ENCODE measurements around the gene SYNGR2. TPM values are rescaled to one million over a fixed set of nuclear protein-coding genes. Genes with fewer than 3 reads are reported as not detected.

SYNGR2 gene
- total RNA-seq, 1 donor from 2014 or later, result 636 TPM

- TF ChIP-seq, protein P1, sequence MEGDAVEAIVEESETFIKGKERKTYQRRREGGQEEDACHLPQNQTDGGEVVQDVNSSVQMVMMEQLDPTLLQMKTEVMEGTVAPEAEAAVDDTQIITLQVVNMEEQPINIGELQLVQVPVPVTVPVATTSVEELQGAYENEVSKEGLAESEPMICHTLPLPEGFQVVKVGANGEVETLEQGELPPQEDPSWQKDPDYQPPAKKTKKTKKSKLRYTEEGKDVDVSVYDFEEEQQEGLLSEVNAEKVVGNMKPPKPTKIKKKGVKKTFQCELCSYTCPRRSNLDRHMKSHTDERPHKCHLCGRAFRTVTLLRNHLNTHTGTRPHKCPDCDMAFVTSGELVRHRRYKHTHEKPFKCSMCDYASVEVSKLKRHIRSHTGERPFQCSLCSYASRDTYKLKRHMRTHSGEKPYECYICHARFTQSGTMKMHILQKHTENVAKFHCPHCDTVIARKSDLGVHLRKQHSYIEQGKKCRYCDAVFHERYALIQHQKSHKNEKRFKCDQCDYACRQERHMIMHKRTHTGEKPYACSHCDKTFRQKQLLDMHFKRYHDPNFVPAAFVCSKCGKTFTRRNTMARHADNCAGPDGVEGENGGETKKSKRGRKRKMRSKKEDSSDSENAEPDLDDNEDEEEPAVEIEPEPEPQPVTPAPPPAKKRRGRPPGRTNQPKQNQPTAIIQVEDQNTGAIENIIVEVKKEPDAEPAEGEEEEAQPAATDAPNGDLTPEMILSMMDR (IDR thresholded peaks at IDR 0.05), result no peak
- no peak overlapping the region for H3K4me3 Mint-ChIP-seq
- DNase-seq (no peak), ATAC-seq (ENCODE audit: low read depth) (no peak)
- ChIA-PET CTCF (no interaction called here), POLR2A (interaction anchor here (0.7 to 1.2 kb wide), 2 partner anchors 16 to 39 kb away, joined by 3 to 6 read pairs; partner anchors contain the start of gene TK1)
- no peaks in the 10 kb centered on the region for H3K9me3 Mint-ChIP-seq
- intact Hi-C loops (cut with micrococcal nuclease), result no loop called here
- no peaks in the 10 kb centered on the region for H3K27me3 Mint-ChIP-seq
- H3K36me3 Mint-ChIP-seq (ENCODE audit: low read depth), result peaks cover 7% of the 10 kb centered on the region
- no peak overlapping the region for H3K27ac Mint-ChIP-seq
- H3K4me1 Mint-ChIP-seq, result peaks cover 8% of the 10 kb centered on the region
Measured at GRCh38 chr17:78202666-78203065, 34.3 kb downstream of the SYNGR2 start.

GRCh38 chr17:78204387-78205123 lies 36.2 kb downstream of the SYNGR2 start:
- DNase-seq (no peak), ATAC-seq (ENCODE audit: low read depth) (no peak)
- H3K27ac Mint-ChIP-seq, result no peak overlapping the region
- H3K27me3 Mint-ChIP-seq, result no peaks in the 10 kb centered on the region
- no peaks in the 10 kb centered on the region for H3K4me1 Mint-ChIP-seq
- H3K4me3 Mint-ChIP-seq, result no peak overlapping the region
- no peaks in the 10 kb centered on the region for H3K9me3 Mint-ChIP-seq
- H3K36me3 Mint-ChIP-seq (ENCODE audit: low read depth), result peaks cover 4% of the 10 kb centered on the region
- intact Hi-C loops (cut with micrococcal nuclease), result no loop called here
- TF ChIP-seq, protein P1 (IDR thresholded peaks at IDR 0.05), result no peak
- POLR2A ChIA-PET, result no interaction called here
- CTCF ChIA-PET, result no interaction called here

GRCh38 chr17:78205124-78205775 lies 36.9 kb downstream of the SYNGR2 start:
- Mint-ChIP-seq H3K27ac (no peak overlapping the region), H3K4me1 (no peaks in the 10 kb centered on the region), H3K4me3 (no peak overlapping the region), H3K9me3 (no peaks in the 10 kb centered on the region), H3K27me3 (no peaks in the 10 kb centered on the region), H3K36me3 (ENCODE audit: low read depth) (peaks cover 4% of the 10 kb centered on the region)
- DNase-seq, result no peak
- ChIA-PET CTCF (interaction anchor here (1.2 kb wide), 1 partner anchor 22 kb away, joined by 3 read pairs; no protein-coding TSS in a partner anchor), POLR2A (no interaction called here)
- TF ChIP-seq, protein P1 (IDR thresholded peaks at IDR 0.05), result no peak
- no peak for ATAC-seq (ENCODE audit: low read depth)
- intact Hi-C loops (cut with micrococcal nuclease), result no loop called here

DNA sequence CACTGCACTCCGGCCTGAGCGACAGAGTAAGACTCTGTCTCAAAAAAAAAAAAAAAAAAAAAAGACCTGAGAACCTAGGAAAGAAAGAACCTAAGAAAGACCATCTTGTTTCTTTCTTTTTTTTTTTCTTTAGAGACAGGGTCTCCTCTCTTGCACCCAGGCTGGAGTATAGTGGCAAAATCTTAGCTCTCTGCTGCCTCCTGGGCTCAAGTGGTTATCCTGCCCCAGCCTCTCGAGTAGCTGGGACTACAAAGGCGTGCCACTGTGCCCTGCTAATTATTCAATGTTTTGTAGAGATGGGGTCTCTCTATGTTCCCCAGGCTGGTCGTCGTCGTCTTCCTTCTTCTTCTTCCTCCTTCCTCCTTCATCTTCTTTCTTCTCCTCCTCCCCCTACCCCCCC lies 37.9 kb downstream of the SYNGR2 start:
- POLR2A ChIA-PET, result interaction anchor here (0.6 kb wide), 1 partner anchor 76 kb away, joined by 3 read pairs; the partner anchor contains the start of gene TMC8

DNA sequence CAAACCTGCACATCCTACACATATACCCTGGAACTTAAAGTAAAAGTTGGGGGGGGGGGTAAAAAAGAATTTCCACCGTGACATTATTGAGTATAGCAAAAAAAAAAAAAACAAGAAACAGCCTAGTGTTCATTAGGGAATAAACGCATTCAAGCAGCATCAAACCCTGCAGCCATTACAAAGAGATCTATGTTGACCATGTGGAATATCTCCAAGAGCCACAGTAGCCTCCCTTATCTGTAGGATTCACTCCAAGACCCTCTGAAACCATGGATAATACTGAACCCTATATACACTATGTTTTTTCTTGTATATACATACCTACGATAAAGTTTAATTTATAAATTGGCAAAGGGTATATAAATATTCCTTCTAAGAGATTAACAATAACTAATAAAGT lies 40.1 kb downstream of the SYNGR2 start:
- intact Hi-C loops (cut with micrococcal nuclease), result no loop called here
- no peak overlapping the region for H3K4me3 Mint-ChIP-seq
- peaks cover 4% of the 10 kb centered on the region for H3K36me3 Mint-ChIP-seq (ENCODE audit: low read depth)
- no peak for DNase-seq
- POLR2A ChIA-PET, result no interaction called here
- CTCF ChIA-PET, result no interaction called here
- H3K27me3 Mint-ChIP-seq, result no peaks in the 10 kb centered on the region
- no peak overlapping the region for H3K27ac Mint-ChIP-seq
- ATAC-seq (ENCODE audit: low read depth), result no peak
- no peaks in the 10 kb centered on the region for H3K9me3 Mint-ChIP-seq
- TF ChIP-seq, protein P1 (IDR thresholded peaks at IDR 0.05), result no peak
- H3K4me1 Mint-ChIP-seq, result no peaks in the 10 kb centered on the region

More for the DNA sequence above, 37.9 kb downstream of the SYNGR2 start:
- H3K27me3 Mint-ChIP-seq, result no peaks in the 10 kb centered on the region
- H3K9me3 Mint-ChIP-seq, result no peaks in the 10 kb centered on the region
- TF ChIP-seq, protein P1 (IDR thresholded peaks at IDR 0.05), result no peak
- H3K36me3 Mint-ChIP-seq (ENCODE audit: low read depth), result peaks cover 4% of the 10 kb centered on the region
- no peak overlapping the region for H3K27ac Mint-ChIP-seq
- no peak overlapping the region for H3K4me3 Mint-ChIP-seq
- intact Hi-C loops (cut with micrococcal nuclease), result no loop called here
- no peaks in the 10 kb centered on the region for H3K4me1 Mint-ChIP-seq
- CTCF ChIA-PET, result interaction anchor here (0.7 to 1.4 kb wide), 3 partner anchors 23 to 121 kb away, joined by 3 to 4 read pairs (median 3); no protein-coding TSS in a partner anchor
- DNase-seq (no peak), ATAC-seq (ENCODE audit: low read depth) (no peak)

Measured in activated B cell treated with CpG ODN at 0.5 μM for 24 hours (primary cell).